GM12865 (cell line): ENCODE data around the gene CAMK4.

Source experiments
- DNase-seq: peaks from one replicate; pipeline ENCODE4 v3.0.0; 2010; ENCODE audit warnings: low read depth
- H3K4me3 ChIP-seq: 2 replicates; pipeline ENCODE4 v1.5.1; 2011; ENCODE audit warnings: mild to moderate bottlenecking, low read depth, low read length, control low read depth
- TF ChIP-seq, protein P1 (sequence below): IDR thresholded peaks from 2 replicates; pipeline ENCODE4 v1.5.1; 2011; ENCODE audit warnings: low read length, control low read depth, low read depth, inconsistent platforms; ENCODE audit not compliant: insufficient read depth; ENCODE audit errors: missing control alignments

CAMK4 gene

GRCh38 chr5:111422747-111423720, 198.8 kb downstream of the CAMK4 start:
- DNase-seq: no peak
- TF ChIP-seq, protein P1, sequence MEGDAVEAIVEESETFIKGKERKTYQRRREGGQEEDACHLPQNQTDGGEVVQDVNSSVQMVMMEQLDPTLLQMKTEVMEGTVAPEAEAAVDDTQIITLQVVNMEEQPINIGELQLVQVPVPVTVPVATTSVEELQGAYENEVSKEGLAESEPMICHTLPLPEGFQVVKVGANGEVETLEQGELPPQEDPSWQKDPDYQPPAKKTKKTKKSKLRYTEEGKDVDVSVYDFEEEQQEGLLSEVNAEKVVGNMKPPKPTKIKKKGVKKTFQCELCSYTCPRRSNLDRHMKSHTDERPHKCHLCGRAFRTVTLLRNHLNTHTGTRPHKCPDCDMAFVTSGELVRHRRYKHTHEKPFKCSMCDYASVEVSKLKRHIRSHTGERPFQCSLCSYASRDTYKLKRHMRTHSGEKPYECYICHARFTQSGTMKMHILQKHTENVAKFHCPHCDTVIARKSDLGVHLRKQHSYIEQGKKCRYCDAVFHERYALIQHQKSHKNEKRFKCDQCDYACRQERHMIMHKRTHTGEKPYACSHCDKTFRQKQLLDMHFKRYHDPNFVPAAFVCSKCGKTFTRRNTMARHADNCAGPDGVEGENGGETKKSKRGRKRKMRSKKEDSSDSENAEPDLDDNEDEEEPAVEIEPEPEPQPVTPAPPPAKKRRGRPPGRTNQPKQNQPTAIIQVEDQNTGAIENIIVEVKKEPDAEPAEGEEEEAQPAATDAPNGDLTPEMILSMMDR: no peak
- H3K4me3 ChIP-seq: no peak overlapping the region

GRCh38 chr5:111425205-111425604, 201.0 kb downstream of the CAMK4 start:
- DNase-seq: no peak
- no peak overlapping the region for H3K4me3 ChIP-seq
- TF ChIP-seq, protein P1: no peak

DNA sequence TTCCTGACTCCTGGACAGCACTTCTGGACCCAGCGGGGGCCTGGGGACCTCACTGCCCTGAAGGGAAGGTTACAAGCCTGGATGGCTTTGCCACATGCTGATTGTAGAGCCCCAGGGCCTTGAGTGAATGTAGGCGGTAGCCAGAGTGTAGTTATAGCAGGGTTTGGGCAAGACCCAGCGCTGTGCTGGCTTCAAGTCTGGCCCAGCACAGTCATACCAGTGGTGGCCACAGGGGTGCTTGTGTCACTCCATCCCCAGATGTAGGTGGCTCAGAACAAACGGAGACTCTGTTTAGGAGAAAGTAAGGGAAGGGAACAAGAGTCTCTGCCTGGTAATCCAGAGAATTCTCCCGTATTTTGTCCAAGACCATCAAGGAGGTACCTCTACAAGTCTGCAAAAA, 203.6 kb downstream of the CAMK4 start:
- DNase-seq: no peak
- no peak overlapping the region for H3K4me3 ChIP-seq

GRCh38 chr5:111432883-111433536, 208.8 kb downstream of the CAMK4 start:
- H3K4me3 ChIP-seq: no peak overlapping the region
- DNase-seq: no peak
- TF ChIP-seq, protein P1: no peak

More for the DNA sequence above, 203.6 kb downstream of the CAMK4 start:
- TF ChIP-seq, protein P1: no peak

DNA sequence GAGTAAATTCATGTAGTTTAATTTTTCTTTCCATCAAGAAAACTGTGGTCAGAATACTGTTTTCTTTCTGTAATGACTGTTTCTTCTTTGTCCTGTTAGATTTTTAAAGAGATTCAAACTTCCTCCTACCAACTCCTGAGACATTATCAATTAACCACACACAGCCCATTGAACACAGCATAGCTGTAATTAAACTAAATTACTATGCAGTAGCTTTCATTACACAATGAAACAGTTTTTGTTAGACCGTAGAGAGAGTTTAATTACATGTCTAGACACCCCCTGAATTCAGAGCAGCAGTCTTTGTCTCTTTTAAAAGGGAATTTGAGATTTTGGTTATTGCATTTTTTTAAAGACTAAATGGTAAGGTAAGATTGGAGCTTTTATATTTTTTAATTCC, 210.6 kb downstream of the CAMK4 start:
- TF ChIP-seq, protein P1: no peak
- no peak for DNase-seq
- H3K4me3 ChIP-seq: no peak overlapping the region

DNA sequence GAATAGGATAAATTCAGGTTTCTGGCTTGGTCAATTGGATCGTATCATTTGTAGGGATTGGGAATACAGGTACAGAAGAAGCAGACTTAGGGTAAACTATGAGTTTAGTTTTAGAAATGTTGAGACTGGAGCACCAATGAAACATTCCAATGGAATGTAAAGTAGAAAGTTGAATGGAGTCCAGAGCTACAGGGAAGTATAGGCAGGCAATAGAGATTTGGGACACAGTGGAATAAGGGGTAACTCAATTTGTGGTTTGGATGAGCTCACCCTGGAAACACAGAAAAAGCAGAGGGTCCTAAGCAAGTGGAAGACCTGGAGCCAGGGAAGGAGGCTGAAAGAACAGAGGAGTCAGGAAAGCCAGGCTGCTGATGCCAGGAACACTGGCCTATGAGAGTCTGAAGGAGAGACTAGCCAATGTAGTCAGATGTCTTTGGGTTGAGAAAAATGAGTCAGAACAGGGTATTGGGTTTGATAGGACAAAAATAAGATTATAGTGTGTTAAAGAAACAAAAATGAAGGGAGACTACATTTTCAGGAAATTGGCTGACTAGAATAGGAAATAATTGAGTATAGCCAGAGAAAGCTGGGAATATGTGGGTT, 215.4 kb downstream of the CAMK4 start:
- TF ChIP-seq, protein P1: no peak
- no peak for DNase-seq
- no peak overlapping the region for H3K4me3 ChIP-seq
